SKM-1 (cell line): ENCODE measurements around the gene EIF2B4.
"Not testable (repeated sequence)": the region's sequence is repeated elsewhere in the genome, so short reads cannot be mapped to it uniquely, and the experiment has no call there.

Source experiments
- DNase-seq: peaks from one replicate; lab custom pipeline; 2025; ENCODE audit not compliant: unreplicated experiment; lab: John Stamatoyannopoulos, UW

Gene EIF2B4

GRCh38 chr2:27378096-27378808 is 8.1 kb upstream of the EIF2B4 start:
- DNase-seq = no peak

DNA sequence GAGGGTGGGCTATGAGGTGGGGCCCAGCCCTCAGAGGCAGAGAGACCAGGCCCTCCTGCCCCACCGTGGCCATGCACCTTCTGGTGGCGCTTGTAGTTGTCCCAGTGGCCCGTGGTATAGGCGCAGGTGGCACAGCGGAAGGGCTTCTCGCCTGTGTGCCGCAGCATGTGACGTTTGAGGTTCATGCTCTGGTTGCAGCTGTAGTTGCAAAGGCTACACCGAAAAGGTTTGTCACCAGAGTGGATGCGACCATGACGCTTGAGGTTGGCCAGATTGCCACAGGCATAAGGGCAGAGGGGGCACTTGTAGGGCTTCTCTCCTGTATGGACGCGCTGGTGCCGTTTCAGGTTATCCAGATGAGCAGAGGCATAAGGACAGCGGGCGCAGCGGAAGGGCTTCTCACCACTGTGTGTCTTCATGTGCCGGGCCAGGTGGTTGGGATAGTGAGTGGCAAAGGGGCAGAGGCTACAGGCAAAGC is 7.5 kb upstream of the EIF2B4 start:
- DNase-seq = no peak

GRCh38 chr2:27376866-27377617 is 6.9 kb upstream of the EIF2B4 start:
- DNase-seq = no peak

- no peak for DNase-seq
Measured at GRCh38 chr2:27376151-27376865, 6.2 kb upstream of the EIF2B4 start.

- no peak for DNase-seq
Measured at GRCh38 chr2:27375513-27376099, 5.5 kb upstream of the EIF2B4 start.

- no peak for DNase-seq
Measured at GRCh38 chr2:27373567-27373966, 3.4 kb upstream of the EIF2B4 start.

DNA sequence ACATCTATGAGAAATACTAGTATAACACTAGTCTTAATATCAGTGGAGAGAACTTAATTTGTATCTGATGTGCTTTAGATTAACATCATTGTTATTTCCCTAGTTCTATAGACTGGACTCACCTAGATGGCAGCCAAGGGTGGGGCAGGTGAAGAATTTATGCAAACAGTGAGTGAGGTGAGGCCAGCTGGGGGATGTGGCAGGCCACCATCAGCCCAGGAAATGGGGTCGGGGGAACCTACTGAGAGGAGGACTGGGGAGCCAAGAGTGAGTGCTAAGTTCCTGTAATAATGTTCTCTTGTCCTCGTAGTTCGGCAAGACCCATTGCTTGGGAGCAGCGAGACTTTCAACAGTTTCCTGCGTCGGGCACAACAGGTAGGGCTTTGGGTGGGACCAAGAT is 2.8 kb upstream of the EIF2B4 start:
- no peak for DNase-seq

- peak; percentile 87 for DNase-seq
Measured at GRCh38 chr2:27370816-27371620, 880 bp upstream of the EIF2B4 start.

- DNase-seq = no peak
Measured at GRCh38 chr2:27369471-27370025, 590 bp downstream of the EIF2B4 start.

DNA sequence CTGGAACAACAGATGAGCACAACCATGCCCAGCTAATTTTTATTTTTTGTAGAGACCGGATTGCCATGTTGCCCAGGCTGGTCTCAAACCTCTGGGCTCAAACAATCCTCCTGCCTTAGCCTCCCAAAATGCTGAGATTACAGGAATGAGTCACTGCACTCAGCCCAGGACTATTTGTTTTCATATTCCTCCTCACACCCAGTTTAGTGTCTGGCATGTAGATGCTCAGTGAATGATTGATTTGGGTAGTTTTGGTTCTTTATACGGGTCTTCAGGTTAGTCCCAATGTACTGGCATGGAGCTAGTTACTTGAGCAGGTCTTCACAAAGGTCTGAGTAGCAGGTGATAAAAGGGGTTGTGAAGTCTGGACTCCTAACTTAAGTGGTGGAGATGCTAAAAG is 6.2 kb downstream of the EIF2B4 start:
- no peak for DNase-seq

DNA sequence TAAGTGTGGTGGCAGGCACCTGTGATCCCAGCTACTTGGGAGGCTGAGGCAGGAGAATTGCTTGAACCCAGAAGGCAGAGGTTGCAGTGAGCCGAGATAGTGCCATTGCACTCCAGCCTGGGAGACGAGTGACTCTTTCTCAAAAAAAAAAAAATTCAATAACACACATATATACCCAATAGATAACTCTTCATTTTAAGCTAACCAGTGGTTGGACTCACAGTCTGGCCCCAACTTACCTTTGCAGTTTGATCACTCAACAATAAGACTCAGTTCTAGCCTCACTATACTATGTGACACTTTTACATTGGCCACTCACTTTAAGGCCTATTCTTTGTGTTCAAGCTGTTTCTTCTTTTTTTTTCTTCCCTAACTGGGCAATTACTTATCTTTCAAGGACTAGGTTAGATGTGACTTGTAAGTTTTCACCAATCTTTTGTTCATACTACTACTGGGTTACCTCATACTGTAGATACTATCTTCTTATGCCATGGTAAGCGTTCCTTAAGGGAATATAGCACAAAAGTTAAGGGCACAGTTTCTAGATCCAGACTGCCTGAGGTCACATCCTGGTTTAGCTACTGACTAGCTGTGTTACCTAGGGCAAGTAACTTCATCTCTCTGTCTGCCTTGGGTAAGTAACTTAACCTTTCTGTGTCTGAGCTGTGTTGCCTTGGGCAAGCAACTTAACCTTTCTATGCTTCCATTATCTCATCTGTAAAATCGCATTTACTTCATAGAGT is 7.3 kb downstream of the EIF2B4 start:
- DNase-seq = no peak

DNA sequence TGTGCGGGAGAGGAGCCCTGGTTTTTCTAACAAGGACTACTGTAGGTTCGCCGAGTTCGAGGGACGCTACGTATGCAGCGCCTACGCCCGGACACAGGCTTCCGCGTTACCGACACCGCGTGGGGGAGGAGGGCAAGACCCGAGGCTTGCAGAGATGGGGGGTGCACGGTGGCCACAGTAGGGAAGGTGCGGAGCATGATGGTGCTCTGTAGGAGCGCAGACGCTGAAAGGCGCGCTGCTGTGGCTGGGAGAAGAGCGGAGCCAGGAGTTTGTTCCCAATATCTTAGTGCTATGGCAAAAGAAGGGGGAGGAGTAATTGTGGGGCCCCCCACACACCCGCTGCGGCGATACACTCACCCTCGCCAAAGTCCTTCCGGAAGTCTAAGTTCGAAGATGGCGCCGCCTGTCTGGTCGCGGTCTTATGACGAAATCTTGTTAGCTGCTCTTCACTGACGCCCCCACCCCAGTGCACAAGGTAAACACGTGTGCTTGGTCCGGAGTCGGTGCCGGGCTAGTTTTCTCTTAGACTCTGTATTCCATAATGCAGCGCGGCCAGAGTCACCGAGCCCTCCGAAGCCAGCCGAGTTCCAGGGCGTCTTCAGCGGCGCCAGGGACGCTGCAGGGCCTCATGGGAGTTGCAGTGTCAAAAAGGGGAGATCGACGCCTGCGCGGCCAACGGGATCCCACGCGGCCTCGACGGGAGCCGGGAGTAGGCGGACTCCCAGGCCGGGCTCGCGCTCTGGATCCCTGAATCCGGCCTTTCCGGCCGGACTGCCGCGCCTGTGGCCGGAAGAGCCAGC is 13.6 kb downstream of the EIF2B4 start, which contains the start of gene GTF3C2:
GTF3C2 (minus strand) TSS at position 383 of the 800 bp plus-strand sequence. CDS start 13,210 bp downstream, outside the sequence.
- peak; percentile 91 for DNase-seq

DNA sequence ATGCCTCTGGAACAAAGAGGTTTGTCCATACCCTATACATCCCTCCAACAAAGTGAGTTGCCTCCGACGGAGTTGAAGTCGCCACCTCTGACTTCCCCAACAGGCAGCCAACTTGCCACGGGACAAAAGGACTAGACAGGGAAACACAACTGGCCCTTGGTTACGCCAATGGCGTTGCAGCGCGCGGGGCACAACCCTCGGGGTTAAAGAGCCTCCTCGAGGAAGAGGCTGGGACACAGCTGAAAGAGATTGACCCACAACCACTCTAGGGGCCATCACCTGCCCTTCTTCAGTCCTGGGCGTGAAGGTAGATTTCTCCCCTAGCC is 14.1 kb downstream of the EIF2B4 start:
- no peak for DNase-seq

DNA sequence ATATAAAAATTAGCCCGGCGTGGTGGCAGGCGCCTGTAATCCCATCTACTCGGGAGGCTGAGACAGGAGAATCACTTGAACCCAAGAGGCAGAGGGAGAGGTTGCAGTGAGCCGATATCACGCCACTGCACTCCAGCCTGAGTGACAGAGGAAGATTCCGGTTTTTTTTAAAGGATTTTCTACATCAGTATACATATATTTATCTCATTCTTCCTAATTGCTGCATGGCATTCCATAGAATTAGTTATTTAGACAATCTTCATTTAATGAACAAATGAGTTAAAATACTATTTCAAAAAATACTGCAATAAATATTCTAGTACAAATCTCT is 15.6 kb downstream of the EIF2B4 start:
- no peak for DNase-seq

GRCh38 chr2:27353762-27354596 is 16.2 kb downstream of the EIF2B4 start:
- DNase-seq = no peak

GRCh38 chr2:27353386-27353761 is 16.8 kb downstream of the EIF2B4 start:
- DNase-seq = not testable (repeated sequence)

GRCh38 chr2:27351802-27352598 is 18.1 kb downstream of the EIF2B4 start:
- DNase-seq = no peak
